Measurements from ENCODE around the gene TRMT61A.

- TF ChIP-seq CTCF (IDR thresholded peaks at IDR 0.05; ENCODE audit: low read depth, low read length, poor library complexity, severe bottlenecking) = no peak
- TF ChIP-seq EZH2phosphoT487 (IDR thresholded peaks at IDR 0.05; ENCODE audit: borderline replicate concordance, low read length) = no peak
These were observed 18.5 kb downstream of the TRMT61A start for GRCh38 chr14:103547455-103547940.
